NCI-H226 (cell line): ENCODE data around the gene MEN1.

Experiments used
- DNase-seq: peaks from one replicate; pipeline ENCODE4 v3.0.0-alpha.2; 2015

The MEN1 gene

GRCh38 chr11:64759722-64760719, 50.3 kb downstream of the MEN1 start, which contains the start of gene PYGM:
PYGM (minus strand) TSS chr11:64759974; CDS start chr11:64759898, 76 bp downstream.
- peak; percentile 7 for DNase-seq

GRCh38 chr11:64759131-64759721, 51.1 kb downstream of the MEN1 start:
- no peak for DNase-seq

- DNase-seq: no peak
Measured at GRCh38 chr11:64758330-64759079, 51.8 kb downstream of the MEN1 start.

GRCh38 chr11:64757549-64758329, 52.6 kb downstream of the MEN1 start:
- DNase-seq: no peak

DNA sequence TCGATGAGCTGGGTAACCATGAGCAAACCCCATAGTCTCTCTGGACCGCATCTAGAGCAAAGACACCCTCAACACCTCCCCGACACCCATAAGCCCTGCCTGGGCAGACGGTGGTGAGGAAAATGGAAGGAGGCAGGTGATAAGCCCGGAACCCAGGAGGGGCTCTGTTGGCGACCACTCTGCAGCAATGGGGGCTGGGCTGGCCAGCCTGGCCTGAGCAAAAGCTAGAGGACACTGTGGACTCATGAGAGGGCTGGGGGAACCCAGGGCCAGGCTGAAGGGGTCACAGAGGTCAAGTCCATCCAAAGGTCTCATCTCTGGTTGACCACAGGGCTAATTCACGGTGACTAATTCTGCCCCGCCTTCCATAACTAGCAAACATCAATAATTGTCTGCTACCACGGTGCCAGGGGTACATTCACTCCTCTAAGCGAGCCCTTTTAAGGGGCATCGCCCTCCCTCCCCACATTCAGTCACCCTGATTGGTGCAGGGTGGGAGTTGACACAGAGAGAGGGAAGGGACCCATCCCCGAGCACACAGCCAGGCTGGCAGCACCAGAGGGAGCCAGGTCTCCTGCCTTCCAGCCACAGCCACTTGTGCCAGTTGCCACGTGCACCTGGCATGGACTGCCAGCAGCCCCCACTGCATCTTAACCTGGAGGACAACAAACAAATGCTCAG, 54.5 kb downstream of the MEN1 start:
- no peak for DNase-seq

GRCh38 chr11:64754919-64755662, 55.3 kb downstream of the MEN1 start:
- no peak for DNase-seq

- no peak for DNase-seq
Measured at GRCh38 chr11:64754124-64754918, 56.0 kb downstream of the MEN1 start.
